Trophoblast cell (in vitro differentiated cells and primary cell): ENCODE results near the gene IGF2BP3.

Experiments used
- DNase-seq, 2 donors: peaks; one replicate each; pipeline ENCODE4 v3.0.0-alpha.2; 2016
- H2AFZ ChIP-seq: 2 replicates; pipeline ENCODE4 v1.6.1; 2013; ENCODE audit warnings: low read length, moderate library complexity, mild to moderate bottlenecking; ENCODE audit not compliant: insufficient read depth, poor library complexity
- H2AK5ac ChIP-seq: 2 replicates; pipeline ENCODE4 v1.6.1; 2013; ENCODE audit warnings: mild to moderate bottlenecking, low read length
- H2BK120ac ChIP-seq: 2 replicates; pipeline ENCODE4 v1.6.1; 2013; ENCODE audit warnings: low read length, mild to moderate bottlenecking, moderate library complexity; ENCODE audit not compliant: insufficient read depth, poor library complexity
- H2BK12ac ChIP-seq: 2 replicates; pipeline ENCODE4 v1.6.1; 2013; ENCODE audit warnings: mild to moderate bottlenecking, low read length, moderate library complexity
- H2BK5ac ChIP-seq: 2 replicates; pipeline ENCODE4 v1.6.1; 2013; ENCODE audit warnings: low read length, low read depth, moderate library complexity, mild to moderate bottlenecking; ENCODE audit not compliant: poor library complexity
- H3K14ac ChIP-seq: 2 replicates; pipeline ENCODE4 v1.6.1; 2013; ENCODE audit warnings: mild to moderate bottlenecking, low read length
- H3K18ac ChIP-seq: 2 replicates; pipeline ENCODE4 v1.6.1; 2013; ENCODE audit warnings: mild to moderate bottlenecking, low read length
- H3K23ac ChIP-seq: 2 replicates; pipeline ENCODE4 v1.6.1; 2013; ENCODE audit warnings: low read length
- H3K27ac ChIP-seq: 2 replicates; pipeline ENCODE4 v1.5.1; 2013; ENCODE audit warnings: low read depth, mild to moderate bottlenecking, inconsistent platforms, low read length, moderate library complexity
- H3K27me3 ChIP-seq: 2 replicates; pipeline ENCODE4 v1.6.1; 2013; ENCODE audit warnings: inconsistent platforms, mild to moderate bottlenecking, low read length, moderate library complexity; ENCODE audit not compliant: insufficient read depth
- H3K36me3 ChIP-seq, 2 experiments: 1 replicate in 1 of 2; 2 replicates in 1 of 2; pipeline ENCODE4 v1.6.1; 2013; ENCODE audit warnings: low read length in 2 of 2, mild to moderate bottlenecking in 2 of 2, moderate library complexity in 1 of 2; ENCODE audit not compliant: insufficient read depth in 2 of 2, control insufficient read depth in 1 of 2
- H3K4ac ChIP-seq: 2 replicates; pipeline ENCODE4 v1.6.1; 2013; ENCODE audit warnings: low read depth, mild to moderate bottlenecking, low read length, moderate library complexity
- H3K4me1 ChIP-seq, 2 experiments: 1 replicate in 1 of 2; 2 replicates in 1 of 2; pipeline ENCODE4 v1.6.1; 2013; ENCODE audit warnings: low read length in 2 of 2, mild to moderate bottlenecking in 2 of 2, moderate library complexity in 1 of 2; ENCODE audit not compliant: insufficient read depth in 2 of 2, control insufficient read depth in 1 of 2
- H3K4me2 ChIP-seq: 2 replicates; pipeline ENCODE4 v1.6.1; 2013; ENCODE audit warnings: inconsistent platforms, mild to moderate bottlenecking, low read length, moderate library complexity
- H3K4me3 ChIP-seq: 2 replicates; pipeline ENCODE4 v1.5.1; 2013; ENCODE audit warnings: mild to moderate bottlenecking, low read depth, low read length, inconsistent platforms
- H3K79me1 ChIP-seq: one replicate; pipeline ENCODE4 v1.6.1; 2013; ENCODE audit warnings: low read length
- H3K79me2 ChIP-seq: 2 replicates; pipeline ENCODE4 v1.6.1; 2013; ENCODE audit warnings: low read length, mild to moderate bottlenecking; ENCODE audit not compliant: control insufficient read depth, insufficient read depth, poor library complexity
- H3K9ac ChIP-seq: 2 replicates; pipeline ENCODE4 v1.6.1; 2013; ENCODE audit warnings: mild to moderate bottlenecking, low read length
- H3K9me3 ChIP-seq: 2 replicates; pipeline ENCODE4 v1.6.1; 2013; ENCODE audit warnings: low read depth, mild to moderate bottlenecking, control low read depth, inconsistent platforms, low read length; ENCODE audit not compliant: insufficient read depth
- H4K12ac ChIP-seq: 2 replicates; pipeline ENCODE4 v1.6.1; 2013; ENCODE audit warnings: low read depth, mild to moderate bottlenecking, low read length, moderate library complexity
- H4K8ac ChIP-seq: 2 replicates; pipeline ENCODE4 v1.6.1; 2013; ENCODE audit warnings: low read depth, mild to moderate bottlenecking, low read length, moderate library complexity
- H4K91ac ChIP-seq: one replicate; pipeline ENCODE4 v1.6.1; 2013; ENCODE audit warnings: low read depth, mild to moderate bottlenecking, low read length, moderate library complexity
- WGBS: extraction: QIAGEN DNeasy Blood & Tissue Kit; methylation state at CpG from one replicate; pipeline ENCODE4 v1.1.7; 2013; ENCODE audit warnings: missing lambda C conversion rate; ENCODE audit not compliant: insufficient read length, insufficient coverage; ENCODE audit errors: extremely low coverage; 5-methylcytosine and 5-hydroxymethylcytosine counted together

IGF2BP3 gene

GRCh38 chr7:23467806-23468525 lies 2.3 kb downstream of the IGF2BP3 start:
- Histone ChIP-seq H3K4ac (peak overlapping the region; percentile 71), H3K18ac (peak overlapping the region; percentile 84), H4K8ac (peak overlapping the region; percentile 75), H2BK5ac (peak overlapping the region; percentile 91), H3K4me2 (peak overlapping the region; percentile 98), H3K36me3 (no peaks in the 10 kb centered on the region), H4K12ac (peak overlapping the region; percentile 14), H3K4me3 (peak overlapping the region; percentile 87), H3K27me3 (no peaks in the 10 kb centered on the region), H2BK12ac (peak overlapping the region; percentile 66), H3K23ac (peak overlapping the region; percentile 29), H3K79me1 (peaks cover 45% of the 10 kb centered on the region), H3K14ac (peak overlapping the region; percentile 95), H4K91ac (peak overlapping the region; percentile 82), H3K27ac (peak overlapping the region; percentile 92), H3K9me3 (no peaks in the 10 kb centered on the region), H2BK120ac (peak overlapping the region; percentile 84), H3K79me2 (peaks cover 31% of the 10 kb centered on the region), H3K9ac (peak overlapping the region; percentile 90), H2AFZ (peak overlapping the region; percentile 44), H3K4me1 (peaks cover 7 to 8% of the 10 kb centered on the region in 2 experiments), H2AK5ac (peak overlapping the region; percentile 93)
- peak; percentile 59 to 74 for DNase-seq
- WGBS = no CpG with 5 or more reads among the region's 32 CpGs

- peak overlapping the region; percentile 90 for H3K9ac ChIP-seq
- no peak overlapping the region for H2BK12ac ChIP-seq
- H4K8ac ChIP-seq = peak overlapping the region; percentile 75
- DNase-seq = no peak
- no peak overlapping the region for H3K23ac ChIP-seq
- H3K4me2 ChIP-seq = peak overlapping the region; percentile 98
- no peak overlapping the region for H2AFZ ChIP-seq
- no peaks in the 10 kb centered on the region for H3K9me3 ChIP-seq
- H3K18ac ChIP-seq = no peak overlapping the region
- no peak overlapping the region for H4K12ac ChIP-seq
- peak overlapping the region; percentile 61 for H3K14ac ChIP-seq
- peak overlapping the region; percentile 92 for H3K27ac ChIP-seq
- H3K4ac ChIP-seq = peak overlapping the region; percentile 71
- no CpG with 5 or more reads among the region's 11 CpGs for WGBS
- H3K79me2 ChIP-seq = peaks cover 31% of the 10 kb centered on the region
- no peaks in the 10 kb centered on the region for H3K36me3 ChIP-seq
- peak overlapping the region; percentile 87 for H3K4me3 ChIP-seq
- H4K91ac ChIP-seq = no peak overlapping the region
- peaks cover 7 to 10% of the 10 kb centered on the region in 2 experiments for H3K4me1 ChIP-seq
- H2AK5ac ChIP-seq = no peak overlapping the region
- H3K79me1 ChIP-seq = peaks cover 45% of the 10 kb centered on the region
- peak overlapping the region; percentile 57 for H2BK120ac ChIP-seq
- H2BK5ac ChIP-seq = peak overlapping the region; percentile 43
- H3K27me3 ChIP-seq = no peaks in the 10 kb centered on the region
These were observed 2.9 kb downstream of the IGF2BP3 start for GRCh38 chr7:23467291-23467805.

GRCh38 chr7:23462846-23463245 lies 7.4 kb downstream of the IGF2BP3 start:
- H2AFZ ChIP-seq = no peak overlapping the region
- no peak overlapping the region for H2AK5ac ChIP-seq
- no peak overlapping the region for H3K18ac ChIP-seq
- H3K27ac ChIP-seq = no peak overlapping the region
- H3K23ac ChIP-seq = no peak overlapping the region
- no peak overlapping the region for H4K91ac ChIP-seq
- H4K12ac ChIP-seq = no peak overlapping the region
- peaks cover 2% of the 10 kb centered on the region in 2 experiments for H3K36me3 ChIP-seq
- H2BK12ac ChIP-seq = no peak overlapping the region
- WGBS = no CpG with 5 or more reads among the region's 2 CpGs
- no peak overlapping the region for H3K4me2 ChIP-seq
- no peak overlapping the region for H2BK5ac ChIP-seq
- no peak overlapping the region for H3K14ac ChIP-seq
- no peak overlapping the region for H4K8ac ChIP-seq
- no peaks in the 10 kb centered on the region for H3K27me3 ChIP-seq
- no peak overlapping the region for H3K9ac ChIP-seq
- H3K79me2 ChIP-seq = peaks cover 13% of the 10 kb centered on the region
- H3K4ac ChIP-seq = peak overlapping the region; percentile 24
- peak in 1 of 2 donors; percentile 51 for DNase-seq
- H3K9me3 ChIP-seq = no peaks in the 10 kb centered on the region
- H3K4me1 ChIP-seq = peaks cover 10% of the 10 kb centered on the region in 2 experiments
- H3K4me3 ChIP-seq = no peak overlapping the region
- H2BK120ac ChIP-seq = no peak overlapping the region
- peaks cover 14% of the 10 kb centered on the region for H3K79me1 ChIP-seq

DNA sequence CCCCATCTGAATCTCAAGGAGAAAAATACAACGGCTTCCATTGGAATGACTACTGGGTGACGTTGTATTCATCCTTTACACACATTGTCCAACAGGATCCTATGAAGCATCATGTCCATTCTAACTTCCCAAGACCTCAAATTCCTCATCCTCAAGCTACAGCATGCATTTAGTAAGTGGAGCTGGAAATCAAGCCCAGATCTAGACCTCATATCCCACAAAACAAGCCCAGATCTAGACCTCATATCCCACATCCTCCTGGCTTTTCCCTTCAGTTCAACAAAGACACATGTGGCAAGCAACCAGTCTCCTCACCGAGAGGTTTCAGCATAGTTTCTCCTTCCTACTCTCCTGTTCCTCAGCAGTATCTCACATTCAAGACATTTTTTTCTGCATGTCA lies 12.2 kb downstream of the IGF2BP3 start:
- Histone ChIP-seq H3K23ac (no peak overlapping the region), H3K14ac (no peak overlapping the region), H4K8ac (no peak overlapping the region), H2AFZ (no peak overlapping the region), H3K79me1 (no peaks in the 10 kb centered on the region), H3K27me3 (no peaks in the 10 kb centered on the region), H3K9ac (no peak overlapping the region), H3K9me3 (no peaks in the 10 kb centered on the region), H3K79me2 (peaks cover 7% of the 10 kb centered on the region), H2AK5ac (no peak overlapping the region), H2BK5ac (no peak overlapping the region), H3K27ac (no peak overlapping the region), H3K4me2 (no peak overlapping the region), H3K18ac (no peak overlapping the region), H3K4ac (peak overlapping the region; percentile 78), H2BK12ac (no peak overlapping the region), H3K4me1 (peaks cover 2 to 3% of the 10 kb centered on the region in 2 experiments), H4K91ac (no peak overlapping the region), H2BK120ac (no peak overlapping the region), H4K12ac (no peak overlapping the region), H3K36me3 (peaks cover 2 to 7% of the 10 kb centered on the region in 2 experiments), H3K4me3 (no peak overlapping the region)
- DNase-seq = peak in 1 of 2 donors; percentile 55
- WGBS = no CpG with 5 or more reads among the region's 3 CpGs
